ENCODE data around the gene SORBS1.

GRCh38 chr10:95356190-95356955 lies 204.8 kb downstream of the SORBS1 start:
- TF ChIP-seq, protein P1, sequence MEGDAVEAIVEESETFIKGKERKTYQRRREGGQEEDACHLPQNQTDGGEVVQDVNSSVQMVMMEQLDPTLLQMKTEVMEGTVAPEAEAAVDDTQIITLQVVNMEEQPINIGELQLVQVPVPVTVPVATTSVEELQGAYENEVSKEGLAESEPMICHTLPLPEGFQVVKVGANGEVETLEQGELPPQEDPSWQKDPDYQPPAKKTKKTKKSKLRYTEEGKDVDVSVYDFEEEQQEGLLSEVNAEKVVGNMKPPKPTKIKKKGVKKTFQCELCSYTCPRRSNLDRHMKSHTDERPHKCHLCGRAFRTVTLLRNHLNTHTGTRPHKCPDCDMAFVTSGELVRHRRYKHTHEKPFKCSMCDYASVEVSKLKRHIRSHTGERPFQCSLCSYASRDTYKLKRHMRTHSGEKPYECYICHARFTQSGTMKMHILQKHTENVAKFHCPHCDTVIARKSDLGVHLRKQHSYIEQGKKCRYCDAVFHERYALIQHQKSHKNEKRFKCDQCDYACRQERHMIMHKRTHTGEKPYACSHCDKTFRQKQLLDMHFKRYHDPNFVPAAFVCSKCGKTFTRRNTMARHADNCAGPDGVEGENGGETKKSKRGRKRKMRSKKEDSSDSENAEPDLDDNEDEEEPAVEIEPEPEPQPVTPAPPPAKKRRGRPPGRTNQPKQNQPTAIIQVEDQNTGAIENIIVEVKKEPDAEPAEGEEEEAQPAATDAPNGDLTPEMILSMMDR (IDR thresholded peaks at IDR 0.05): no peak
- TF ChIP-seq POLR2A (IDR thresholded peaks at IDR 0.05): no peak
